Neural cell (in vitro differentiated cells): ENCODE results near the gene NDUFS3. TPM values are rescaled to one million over a fixed set of nuclear protein-coding genes. Genes with fewer than 3 reads are reported as not detected.

Experiments
- H2AFZ ChIP-seq: fragments of 200-600, 300-800 bp; sonication (generic), shearing (Covaris generic); 2 replicates; pipeline ENCODE4 v1.6.0; 2014; ENCODE audit warnings: low read depth, mild to moderate bottlenecking, antibody characterized with exemption, low read length, moderate library complexity
- H3F3A ChIP-seq: fragments of 200-600 bp; shearing (Covaris generic); 2 replicates; pipeline ENCODE4 v1.6.1; 2016; ENCODE audit warnings: mild to moderate bottlenecking, moderate library complexity, mixed read lengths, antibody characterized with exemption, low read length; ENCODE audit not compliant: insufficient read depth, poor library complexity, severe bottlenecking
- H3K27ac ChIP-seq: fragments of 200-600, 300-800 bp; sonication (generic), shearing (Covaris generic); 2 replicates; pipeline ENCODE4 v1.5.1; 2014; ENCODE audit warnings: mild to moderate bottlenecking, low read length, moderate library complexity
- H3K27me3 ChIP-seq: fragments of 300-800, 200-600 bp; sonication (generic), shearing (Covaris generic); 2 replicates; pipeline ENCODE4 v1.6.0; 2014; ENCODE audit warnings: mild to moderate bottlenecking, low read depth, low read length, moderate library complexity; ENCODE audit not compliant: insufficient read depth
- H3K36me3 ChIP-seq: fragments of 300-800, 200-600 bp; sonication (generic), shearing (Covaris generic); 2 replicates; pipeline ENCODE4 v1.5.1; 2014; ENCODE audit warnings: mild to moderate bottlenecking, antibody characterized with exemption, low read length, moderate library complexity; ENCODE audit not compliant: insufficient read depth
- H3K4me2 ChIP-seq: fragments of 300-800, 200-600 bp; sonication (generic), shearing (Covaris generic); 2 replicates; pipeline ENCODE4 v1.6.0; 2014; ENCODE audit warnings: mild to moderate bottlenecking, low read length
- H3K4me3 ChIP-seq: fragments of 300-800, 200-600 bp; sonication (generic), shearing (Covaris generic); 2 replicates; pipeline ENCODE4 v1.5.1; 2014; ENCODE audit warnings: mild to moderate bottlenecking, low read length, moderate library complexity
- H3K79me2 ChIP-seq: fragments of 200-600 bp; shearing (Covaris generic); replicated peaks from 2 replicates; pipeline ENCODE4 v1.6.0; 2014; ENCODE audit warnings: mild to moderate bottlenecking, low read length, moderate library complexity; ENCODE audit not compliant: insufficient read depth
- H3K9ac ChIP-seq: fragments of 300-800, 200-600 bp; sonication (generic), shearing (Covaris generic); 2 replicates; pipeline ENCODE4 v1.6.1; 2016; ENCODE audit warnings: mild to moderate bottlenecking, low read length, mixed read lengths
- H3K9me2 ChIP-seq: fragments of 200-600 bp; shearing (Covaris generic); 2 replicates; pipeline ENCODE4 v1.6.1; 2016; ENCODE audit warnings: mild to moderate bottlenecking, low read length, mixed read lengths; ENCODE audit not compliant: insufficient read depth
- H3K9me3 ChIP-seq: fragments of 200-600, 300-800 bp; sonication (generic), shearing (Covaris generic); 2 replicates; pipeline ENCODE4 v1.6.1; 2016; ENCODE audit warnings: mild to moderate bottlenecking, mixed run types, low read length, moderate library complexity, mixed read lengths
- H4K20me1 ChIP-seq: fragments of 200-600 bp; shearing (Covaris generic); 2 replicates; pipeline ENCODE4 v1.6.1; 2016; ENCODE audit warnings: mild to moderate bottlenecking, mixed run types; ENCODE audit not compliant: insufficient read depth
- EP300 ChIP-seq: fragments of 450-650 bp; conservative IDR thresholded peaks from 2 replicates; pipeline ENCODE4 v1.6.1; 2014; ENCODE audit warnings: antibody characterized with exemption, mild to moderate bottlenecking, moderate library complexity; ENCODE audit not compliant: poor library complexity, severe bottlenecking
- EZH2 ChIP-seq: fragments of 200-600, 300-800 bp; shearing (Covaris generic), sonication (generic); IDR thresholded peaks from 2 replicates; pipeline ENCODE4 v1.6.1; 2014; ENCODE audit warnings: antibody characterized with exemption, low read length, borderline replicate concordance, mild to moderate bottlenecking; ENCODE audit not compliant: insufficient read depth, poor library complexity, severe bottlenecking
- MXI1 ChIP-seq: fragments of 450-650 bp; conservative IDR thresholded peaks from 2 replicates; pipeline ENCODE4 v1.6.1; 2014; ENCODE audit warnings: antibody characterized with exemption, mild to moderate bottlenecking; ENCODE audit not compliant: poor library complexity, severe bottlenecking
- POLR2AphosphoS5 ChIP-seq: IDR thresholded peaks from 2 replicates; pipeline ENCODE4 v1.6.1; 2012
- RAD21 ChIP-seq: fragments of 450-650 bp; conservative IDR thresholded peaks from 2 replicates; pipeline ENCODE4 v1.6.1; 2014; ENCODE audit warnings: antibody characterized with exemption, mild to moderate bottlenecking, moderate library complexity
- SMC3 ChIP-seq: fragments of 450-650 bp; conservative IDR thresholded peaks from 2 replicates; pipeline ENCODE4 v1.6.1; 2014; ENCODE audit warnings: antibody characterized with exemption, mild to moderate bottlenecking, moderate library complexity; ENCODE audit not compliant: poor library complexity
- TAF1 ChIP-seq: IDR thresholded peaks from 2 replicates; pipeline ENCODE4 v1.6.1; 2012; ENCODE audit warnings: low read depth
- polyA plus RNA-seq: library from polyadenylated mRNA; depleted of rRNA; stranded (reverse); fragments of >200 nt; gene quantifications from 2 replicates; pipeline ENCODE4 v1.2.3, GENCODE V29; 2014
- TF ChIP-seq, protein P1 (sequence below): IDR thresholded peaks from 2 replicates; pipeline ENCODE4 v1.6.1; 2012; ENCODE audit warnings: borderline replicate concordance
- TF ChIP-seq, protein P2 (sequence below): fragments of 450-650 bp; IDR thresholded peaks from 2 replicates; pipeline ENCODE4 v1.5.1; 2014; ENCODE audit warnings: antibody characterized with exemption, mild to moderate bottlenecking, moderate library complexity; ENCODE audit not compliant: poor library complexity, severe bottlenecking

The NDUFS3 gene
- polyA plus RNA-seq, 1 donor from 2014 or later, result 186 TPM

- H4K20me1 ChIP-seq, result no peaks in the 10 kb centered on the region
- no peak overlapping the region for H3K4me2 ChIP-seq
- no peak overlapping the region for H2AFZ ChIP-seq
- H3K4me3 ChIP-seq, result no peak overlapping the region
- no peak overlapping the region for H3K9ac ChIP-seq
- TF ChIP-seq TAF1, result no peak
- no peak for TF ChIP-seq RAD21
- TF ChIP-seq EZH2, result no peak
- no peak for TF ChIP-seq MXI1
- no peak for TF ChIP-seq SMC3
- no peak for TF ChIP-seq EP300
- TF ChIP-seq, protein P1, sequence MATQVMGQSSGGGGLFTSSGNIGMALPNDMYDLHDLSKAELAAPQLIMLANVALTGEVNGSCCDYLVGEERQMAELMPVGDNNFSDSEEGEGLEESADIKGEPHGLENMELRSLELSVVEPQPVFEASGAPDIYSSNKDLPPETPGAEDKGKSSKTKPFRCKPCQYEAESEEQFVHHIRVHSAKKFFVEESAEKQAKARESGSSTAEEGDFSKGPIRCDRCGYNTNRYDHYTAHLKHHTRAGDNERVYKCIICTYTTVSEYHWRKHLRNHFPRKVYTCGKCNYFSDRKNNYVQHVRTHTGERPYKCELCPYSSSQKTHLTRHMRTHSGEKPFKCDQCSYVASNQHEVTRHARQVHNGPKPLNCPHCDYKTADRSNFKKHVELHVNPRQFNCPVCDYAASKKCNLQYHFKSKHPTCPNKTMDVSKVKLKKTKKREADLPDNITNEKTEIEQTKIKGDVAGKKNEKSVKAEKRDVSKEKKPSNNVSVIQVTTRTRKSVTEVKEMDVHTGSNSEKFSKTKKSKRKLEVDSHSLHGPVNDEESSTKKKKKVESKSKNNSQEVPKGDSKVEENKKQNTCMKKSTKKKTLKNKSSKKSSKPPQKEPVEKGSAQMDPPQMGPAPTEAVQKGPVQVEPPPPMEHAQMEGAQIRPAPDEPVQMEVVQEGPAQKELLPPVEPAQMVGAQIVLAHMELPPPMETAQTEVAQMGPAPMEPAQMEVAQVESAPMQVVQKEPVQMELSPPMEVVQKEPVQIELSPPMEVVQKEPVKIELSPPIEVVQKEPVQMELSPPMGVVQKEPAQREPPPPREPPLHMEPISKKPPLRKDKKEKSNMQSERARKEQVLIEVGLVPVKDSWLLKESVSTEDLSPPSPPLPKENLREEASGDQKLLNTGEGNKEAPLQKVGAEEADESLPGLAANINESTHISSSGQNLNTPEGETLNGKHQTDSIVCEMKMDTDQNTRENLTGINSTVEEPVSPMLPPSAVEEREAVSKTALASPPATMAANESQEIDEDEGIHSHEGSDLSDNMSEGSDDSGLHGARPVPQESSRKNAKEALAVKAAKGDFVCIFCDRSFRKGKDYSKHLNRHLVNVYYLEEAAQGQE, result no peak
- TF ChIP-seq, protein P2, sequence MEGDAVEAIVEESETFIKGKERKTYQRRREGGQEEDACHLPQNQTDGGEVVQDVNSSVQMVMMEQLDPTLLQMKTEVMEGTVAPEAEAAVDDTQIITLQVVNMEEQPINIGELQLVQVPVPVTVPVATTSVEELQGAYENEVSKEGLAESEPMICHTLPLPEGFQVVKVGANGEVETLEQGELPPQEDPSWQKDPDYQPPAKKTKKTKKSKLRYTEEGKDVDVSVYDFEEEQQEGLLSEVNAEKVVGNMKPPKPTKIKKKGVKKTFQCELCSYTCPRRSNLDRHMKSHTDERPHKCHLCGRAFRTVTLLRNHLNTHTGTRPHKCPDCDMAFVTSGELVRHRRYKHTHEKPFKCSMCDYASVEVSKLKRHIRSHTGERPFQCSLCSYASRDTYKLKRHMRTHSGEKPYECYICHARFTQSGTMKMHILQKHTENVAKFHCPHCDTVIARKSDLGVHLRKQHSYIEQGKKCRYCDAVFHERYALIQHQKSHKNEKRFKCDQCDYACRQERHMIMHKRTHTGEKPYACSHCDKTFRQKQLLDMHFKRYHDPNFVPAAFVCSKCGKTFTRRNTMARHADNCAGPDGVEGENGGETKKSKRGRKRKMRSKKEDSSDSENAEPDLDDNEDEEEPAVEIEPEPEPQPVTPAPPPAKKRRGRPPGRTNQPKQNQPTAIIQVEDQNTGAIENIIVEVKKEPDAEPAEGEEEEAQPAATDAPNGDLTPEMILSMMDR, result no peak
- TF ChIP-seq POLR2AphosphoS5, result no peak
- H3K27me3 ChIP-seq, result peaks cover 16% of the 10 kb centered on the region
- no peaks in the 10 kb centered on the region for H3K9me3 ChIP-seq
- no peak overlapping the region for H3K27ac ChIP-seq
- H3K9me2 ChIP-seq, result no peaks in the 10 kb centered on the region
- no peaks in the 10 kb centered on the region for H3K36me3 ChIP-seq
- no peaks in the 10 kb centered on the region for H3F3A ChIP-seq
- H3K79me2 ChIP-seq, result no peaks in the 10 kb centered on the region
These were observed 13.9 kb upstream of the NDUFS3 start for GRCh38 chr11:47564933-47565339.

DNA sequence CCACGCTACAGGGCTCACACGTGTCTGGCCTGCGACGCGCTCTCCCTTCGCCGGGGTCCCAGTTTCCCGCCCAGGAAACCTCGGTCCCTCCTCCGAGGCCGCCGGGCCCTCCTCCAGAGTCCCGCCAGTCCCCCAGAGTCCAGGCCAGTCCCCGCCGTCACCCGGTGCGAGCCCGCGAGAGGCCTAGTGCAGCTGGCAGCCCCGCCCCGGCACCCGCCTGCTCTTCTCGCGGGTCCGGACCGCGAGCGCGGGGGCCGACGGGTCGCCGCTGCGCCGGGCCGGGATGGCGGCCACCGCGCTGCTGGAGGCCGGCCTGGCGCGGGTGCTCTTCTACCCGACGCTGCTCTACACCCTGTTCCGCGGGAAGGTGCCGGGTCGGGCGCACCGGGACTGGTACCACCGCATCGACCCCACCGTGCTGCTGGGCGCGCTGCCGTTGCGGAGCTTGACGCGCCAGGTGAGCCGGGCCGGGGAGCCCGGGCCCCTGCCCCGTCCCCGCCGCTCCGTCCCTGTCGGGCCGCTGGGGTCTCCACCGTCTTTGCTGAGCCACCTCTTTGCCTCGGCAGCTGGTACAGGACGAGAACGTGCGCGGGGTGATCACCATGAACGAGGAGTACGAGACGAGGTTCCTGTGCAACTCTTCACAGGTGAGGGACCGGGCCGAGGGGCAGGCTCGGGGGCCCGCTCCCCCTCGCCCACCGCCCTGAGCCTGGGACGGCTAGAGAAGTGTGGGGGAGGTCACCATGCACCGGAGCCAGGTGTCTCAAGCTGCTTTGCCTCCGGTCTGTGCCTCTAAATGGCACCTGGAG, 13.3 kb upstream of the NDUFS3 start, which contains the start of gene PTPMT1:
TSS of gene PTPMT1 (plus strand) at position 260 of the 809 bp plus-strand sequence. CDS start at position 284, 24 bp downstream.
- Histone ChIP-seq H3F3A (no peaks in the 10 kb centered on the region), H3K27ac (no peak within 1 kb of the TSS), H3K9me3 (no peaks in the 10 kb centered on the region), H3K4me2 (no peak within 1 kb of the TSS), H2AFZ (no peak within 1 kb of the TSS), H3K36me3 (no peaks in the 10 kb centered on the region), H3K4me3 (no peak within 1 kb of the TSS), H3K27me3 (peaks cover 16% of the 10 kb centered on the region), H3K9ac (no peak within 1 kb of the TSS), H4K20me1 (no peaks in the 10 kb centered on the region), H3K9me2 (no peaks in the 10 kb centered on the region), H3K79me2 (no peaks in the 10 kb centered on the region)
- TF ChIP-seq EP300, result no peak
- TF ChIP-seq, protein P1, result no peak
